ENCODE measurements around the gene RPL26.
A peak's percentile ranks its signal among the peaks of the same experiment; 100 is the strongest.

Gene RPL26

DNA sequence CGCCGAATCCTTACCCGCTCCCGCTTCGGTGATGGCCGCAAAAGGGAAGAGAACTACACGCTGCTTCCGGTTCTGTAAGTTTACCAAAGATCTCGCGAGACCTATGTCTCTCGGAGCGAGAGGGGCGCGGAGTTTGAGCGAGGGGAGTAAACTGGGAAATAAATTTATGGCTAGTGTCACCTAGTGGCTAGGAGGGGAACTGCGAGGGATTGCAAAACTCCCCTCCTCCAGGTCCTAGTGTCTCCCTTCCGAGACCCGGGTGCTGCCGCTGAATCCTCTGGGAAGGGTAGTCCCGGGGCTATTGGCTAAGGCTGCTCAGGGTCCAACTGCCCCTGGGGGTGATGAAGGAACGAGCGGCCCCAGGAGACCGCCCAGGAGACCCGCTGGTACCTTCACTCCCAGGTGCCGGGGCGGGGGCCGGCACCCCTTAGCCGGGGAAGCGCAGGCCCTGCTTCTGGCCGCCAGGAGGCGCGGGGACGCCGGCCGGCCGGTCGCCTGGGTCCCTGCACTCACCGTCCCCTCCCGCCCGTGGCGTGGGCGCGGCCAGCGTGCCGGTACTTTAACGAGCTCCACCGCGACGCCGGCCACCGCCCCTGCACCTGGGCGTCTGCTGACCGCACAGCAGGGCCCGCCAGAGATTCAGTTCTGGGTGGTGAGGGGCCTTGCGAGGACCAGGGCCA, at the start of gene RPL26:
Gene RPL26, minus strand, starts transcription at position 51 of the 680 bp plus-strand sequence. CDS start 883 bp downstream, outside the sequence.
- Mint-ChIP-seq H3K27me3 (no peaks in the 10 kb centered on the region), H3K4me1 (peaks cover 46% of the 10 kb centered on the region), H3K9me3 (no peaks in the 10 kb centered on the region), H3K4me3 (peak within 1 kb of the TSS; percentile 100), H3K36me3 (peaks cover 27% of the 10 kb centered on the region), H3K27ac (peak within 1 kb of the TSS; percentile 98)

- H3K9me3 Mint-ChIP-seq: no peaks in the 10 kb centered on the region
- peaks cover 4% of the 10 kb centered on the region for H3K4me1 Mint-ChIP-seq
- no peak overlapping the region for H3K27ac Mint-ChIP-seq
- no peak overlapping the region for H3K4me3 Mint-ChIP-seq
- no peaks in the 10 kb centered on the region for H3K36me3 Mint-ChIP-seq
- H3K27me3 Mint-ChIP-seq: no peaks in the 10 kb centered on the region
These were observed 48.0 kb upstream of the RPL26 start for GRCh38 chr17:8430966-8431365.

DNA sequence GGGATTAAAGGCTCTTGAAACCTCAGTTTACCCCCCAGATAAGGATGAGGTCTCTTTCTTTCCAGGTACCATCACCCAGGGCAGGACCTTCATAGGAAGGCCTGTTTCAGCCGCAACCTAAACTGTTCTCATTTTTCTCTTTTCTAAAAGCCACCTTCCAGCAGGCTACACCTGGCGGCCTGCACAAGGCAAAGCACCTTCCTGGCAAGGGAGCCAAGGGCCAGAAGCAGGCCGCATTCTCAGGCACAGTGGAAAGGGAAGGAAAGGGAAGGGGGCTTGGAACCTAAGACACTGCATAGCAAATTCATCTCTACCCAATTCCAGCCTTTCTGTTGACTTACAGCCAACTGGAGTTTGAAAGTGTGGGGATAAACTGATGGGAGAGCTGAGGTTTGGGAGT, 43.8 kb upstream of the RPL26 start:
- Mint-ChIP-seq H3K4me3 (no peak overlapping the region), H3K27me3 (peaks cover 6% of the 10 kb centered on the region), H3K9me3 (no peaks in the 10 kb centered on the region), H3K36me3 (no peaks in the 10 kb centered on the region), H3K27ac (no peak overlapping the region), H3K4me1 (no peaks in the 10 kb centered on the region)

DNA sequence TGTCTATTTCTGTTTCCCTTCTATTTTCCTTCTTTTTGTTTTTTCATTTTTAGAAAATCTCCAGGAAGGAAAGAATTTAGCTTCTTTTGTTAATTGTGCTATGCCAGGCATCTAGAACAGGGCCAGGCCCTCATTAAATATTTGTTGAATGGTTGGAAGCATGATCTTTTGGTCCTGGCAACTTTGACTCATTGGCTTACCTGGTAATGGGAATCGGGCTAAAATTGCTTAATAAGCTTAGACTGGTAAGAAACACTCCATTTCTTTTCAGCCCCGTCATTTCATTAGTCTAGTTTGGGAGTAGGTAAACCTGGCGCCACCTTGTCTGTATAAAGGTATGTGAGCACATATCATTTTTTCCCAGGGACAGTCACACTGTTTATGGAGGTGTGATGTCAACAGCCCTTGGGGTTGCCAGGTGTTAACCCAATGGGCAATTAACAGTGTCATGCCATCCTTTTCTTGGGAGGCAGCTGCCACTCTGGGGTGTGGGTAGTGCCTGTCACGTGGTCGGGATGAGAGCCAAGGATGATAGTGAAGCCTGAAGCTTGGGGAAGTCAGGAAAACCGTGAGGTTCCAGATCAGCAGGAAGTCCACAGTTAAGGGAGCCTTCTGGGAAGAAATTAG, 43.2 kb upstream of the RPL26 start:
- no peaks in the 10 kb centered on the region for H3K9me3 Mint-ChIP-seq

GRCh38 chr17:8421571-8421970, 38.6 kb upstream of the RPL26 start:
- no peaks in the 10 kb centered on the region for H3K9me3 Mint-ChIP-seq
- no peak overlapping the region for H3K27ac Mint-ChIP-seq
- no peak overlapping the region for H3K4me3 Mint-ChIP-seq
- H3K36me3 Mint-ChIP-seq: no peaks in the 10 kb centered on the region
- peaks cover 18% of the 10 kb centered on the region for H3K27me3 Mint-ChIP-seq
- H3K4me1 Mint-ChIP-seq: no peaks in the 10 kb centered on the region

More for the DNA sequence above, 43.2 kb upstream of the RPL26 start:
- Mint-ChIP-seq H3K4me3 (no peak overlapping the region), H3K27ac (no peak overlapping the region), H3K27me3 (peaks cover 6% of the 10 kb centered on the region), H3K36me3 (no peaks in the 10 kb centered on the region), H3K4me1 (no peaks in the 10 kb centered on the region)

- no peak overlapping the region for H3K4me3 Mint-ChIP-seq
- H3K9me3 Mint-ChIP-seq: no peaks in the 10 kb centered on the region
- no peak overlapping the region for H3K27ac Mint-ChIP-seq
- H3K4me1 Mint-ChIP-seq: no peaks in the 10 kb centered on the region
- H3K36me3 Mint-ChIP-seq: no peaks in the 10 kb centered on the region
- peaks cover 18% of the 10 kb centered on the region for H3K27me3 Mint-ChIP-seq
These were observed 37.3 kb upstream of the RPL26 start for GRCh38 chr17:8420041-8420934.

GRCh38 chr17:8419305-8419704, 36.3 kb upstream of the RPL26 start:
- no peak overlapping the region for H3K4me3 Mint-ChIP-seq
- H3K27ac Mint-ChIP-seq: no peak overlapping the region

GRCh38 chr17:8418471-8418870, 35.5 kb upstream of the RPL26 start:
- Mint-ChIP-seq H3K27me3 (peaks cover 14% of the 10 kb centered on the region), H3K36me3 (no peaks in the 10 kb centered on the region), H3K4me1 (no peaks in the 10 kb centered on the region), H3K27ac (no peak overlapping the region), H3K9me3 (no peaks in the 10 kb centered on the region), H3K4me3 (no peak overlapping the region)

More at GRCh38 chr17:8419305-8419704, 36.3 kb upstream of the RPL26 start:
- H3K36me3 Mint-ChIP-seq: no peaks in the 10 kb centered on the region
- no peaks in the 10 kb centered on the region for H3K4me1 Mint-ChIP-seq
- H3K27me3 Mint-ChIP-seq: peaks cover 16% of the 10 kb centered on the region
- H3K9me3 Mint-ChIP-seq: no peaks in the 10 kb centered on the region

DNA sequence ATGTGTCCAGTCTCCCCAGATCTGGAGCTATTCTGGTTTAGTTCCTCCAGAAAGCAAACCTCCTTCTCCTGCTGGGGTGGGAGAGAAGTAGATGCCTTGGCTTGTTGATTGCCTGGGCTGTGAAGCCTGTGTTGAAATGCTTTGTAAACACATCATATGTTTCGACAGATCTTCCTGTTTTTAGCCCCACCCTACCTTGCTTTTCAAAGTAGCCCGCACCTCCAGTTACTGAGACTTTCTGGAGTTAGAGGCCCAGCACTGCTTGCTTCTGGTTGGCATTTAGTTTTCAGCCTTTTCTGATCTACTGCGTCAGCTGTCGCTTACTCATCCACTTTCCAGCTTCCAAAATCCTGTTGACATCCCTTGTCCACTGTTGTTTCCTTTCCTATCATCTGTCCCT, 34.8 kb upstream of the RPL26 start:
- Mint-ChIP-seq H3K4me3 (no peak overlapping the region), H3K9me3 (no peaks in the 10 kb centered on the region), H3K27ac (no peak overlapping the region), H3K27me3 (peaks cover 12% of the 10 kb centered on the region), H3K4me1 (peaks cover 4% of the 10 kb centered on the region), H3K36me3 (no peaks in the 10 kb centered on the region)

DNA sequence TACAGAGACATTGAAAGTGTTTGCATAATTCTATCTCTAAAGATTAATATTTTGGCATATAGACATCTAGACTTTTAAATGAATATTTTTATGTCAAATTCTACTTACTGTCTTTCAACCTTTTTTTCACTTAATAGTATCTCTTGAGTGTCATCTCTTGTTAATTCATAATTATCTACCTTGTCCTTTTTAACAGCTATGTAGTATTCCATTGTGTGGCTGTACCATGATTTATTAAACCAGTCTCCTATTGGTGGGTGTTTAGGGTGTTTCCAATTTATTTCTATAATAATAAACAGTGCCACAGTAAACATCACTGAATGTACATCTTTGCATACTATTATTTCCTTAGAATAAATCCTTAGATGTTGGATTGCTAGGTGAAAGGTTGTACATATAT, 30.9 kb upstream of the RPL26 start:
- Mint-ChIP-seq H3K4me3 (no peak overlapping the region), H3K4me1 (peaks cover 12% of the 10 kb centered on the region), H3K36me3 (no peaks in the 10 kb centered on the region), H3K27ac (no peak overlapping the region), H3K27me3 (peaks cover 8% of the 10 kb centered on the region), H3K9me3 (no peaks in the 10 kb centered on the region)

DNA sequence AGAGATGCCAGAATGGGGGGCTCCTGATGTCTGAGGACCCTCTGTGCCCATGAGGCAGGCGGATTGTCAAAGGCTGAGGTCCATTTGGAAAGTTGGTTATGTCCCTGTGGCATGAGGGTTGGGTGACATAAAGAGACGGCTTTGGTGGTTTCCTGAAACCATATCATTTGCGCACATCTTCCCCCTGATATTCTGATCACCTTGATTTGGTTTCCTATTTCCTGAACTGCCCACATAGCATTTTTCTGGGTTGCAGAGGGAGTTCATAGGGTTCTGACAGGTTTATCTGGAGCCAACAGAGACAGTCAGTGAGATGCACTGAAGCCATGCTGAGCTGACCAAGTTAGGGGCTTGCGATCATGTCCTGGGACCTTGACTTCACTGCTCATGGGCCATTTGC, 30.3 kb upstream of the RPL26 start:
- H3K27me3 Mint-ChIP-seq: peaks cover 7% of the 10 kb centered on the region
- H3K36me3 Mint-ChIP-seq: no peaks in the 10 kb centered on the region
- no peak overlapping the region for H3K27ac Mint-ChIP-seq
- no peaks in the 10 kb centered on the region for H3K9me3 Mint-ChIP-seq
- H3K4me3 Mint-ChIP-seq: no peak overlapping the region
- H3K4me1 Mint-ChIP-seq: peaks cover 12% of the 10 kb centered on the region

DNA sequence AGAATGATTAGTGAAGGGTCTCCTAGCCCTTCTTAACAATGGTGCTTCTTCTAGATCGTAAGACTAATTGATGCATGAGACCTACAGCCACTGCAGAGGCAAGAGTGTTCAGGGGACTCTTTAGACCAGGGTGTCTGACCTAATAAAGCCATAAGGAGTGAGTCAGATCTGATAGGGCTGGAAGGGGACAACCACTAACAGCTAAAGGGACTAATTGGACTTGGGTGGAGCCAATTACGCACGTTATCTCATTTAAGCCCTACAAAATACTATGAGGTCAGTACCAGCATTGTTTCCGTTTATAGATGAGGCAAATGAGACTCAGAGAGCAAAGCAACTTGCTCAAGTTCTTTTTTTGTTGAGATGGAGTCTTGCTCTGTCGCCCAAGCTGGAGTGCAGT, 29.1 kb upstream of the RPL26 start:
- no peaks in the 10 kb centered on the region for H3K36me3 Mint-ChIP-seq
- H3K9me3 Mint-ChIP-seq: no peaks in the 10 kb centered on the region

DNA sequence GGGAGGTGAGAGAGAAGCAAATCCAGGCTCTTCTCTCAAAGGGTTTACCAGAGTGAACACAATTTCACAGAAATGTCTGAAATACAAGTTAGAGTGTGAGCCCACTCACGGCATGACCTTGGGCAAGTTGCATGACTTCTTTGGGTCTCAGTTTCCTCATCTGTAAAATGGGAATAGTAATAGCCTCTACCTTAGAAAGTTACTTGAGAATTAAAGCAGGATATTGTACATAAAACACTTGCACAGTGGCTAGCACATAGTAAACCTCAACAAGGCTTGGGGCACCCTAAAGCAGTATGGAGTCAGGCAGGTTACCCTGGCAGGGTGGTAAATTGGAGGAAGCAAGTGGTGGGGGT, 27.9 kb upstream of the RPL26 start:
- no peaks in the 10 kb centered on the region for H3K9me3 Mint-ChIP-seq
- H3K27ac Mint-ChIP-seq: no peak overlapping the region
- H3K36me3 Mint-ChIP-seq: no peaks in the 10 kb centered on the region
- peaks cover 2% of the 10 kb centered on the region for H3K27me3 Mint-ChIP-seq
- no peak overlapping the region for H3K4me3 Mint-ChIP-seq
- H3K4me1 Mint-ChIP-seq: peaks cover 12% of the 10 kb centered on the region

More for the DNA sequence above, 29.1 kb upstream of the RPL26 start:
- no peak overlapping the region for H3K4me3 Mint-ChIP-seq
- H3K4me1 Mint-ChIP-seq: peaks cover 12% of the 10 kb centered on the region
- H3K27me3 Mint-ChIP-seq: peaks cover 6% of the 10 kb centered on the region
- H3K27ac Mint-ChIP-seq: no peak overlapping the region

DNA sequence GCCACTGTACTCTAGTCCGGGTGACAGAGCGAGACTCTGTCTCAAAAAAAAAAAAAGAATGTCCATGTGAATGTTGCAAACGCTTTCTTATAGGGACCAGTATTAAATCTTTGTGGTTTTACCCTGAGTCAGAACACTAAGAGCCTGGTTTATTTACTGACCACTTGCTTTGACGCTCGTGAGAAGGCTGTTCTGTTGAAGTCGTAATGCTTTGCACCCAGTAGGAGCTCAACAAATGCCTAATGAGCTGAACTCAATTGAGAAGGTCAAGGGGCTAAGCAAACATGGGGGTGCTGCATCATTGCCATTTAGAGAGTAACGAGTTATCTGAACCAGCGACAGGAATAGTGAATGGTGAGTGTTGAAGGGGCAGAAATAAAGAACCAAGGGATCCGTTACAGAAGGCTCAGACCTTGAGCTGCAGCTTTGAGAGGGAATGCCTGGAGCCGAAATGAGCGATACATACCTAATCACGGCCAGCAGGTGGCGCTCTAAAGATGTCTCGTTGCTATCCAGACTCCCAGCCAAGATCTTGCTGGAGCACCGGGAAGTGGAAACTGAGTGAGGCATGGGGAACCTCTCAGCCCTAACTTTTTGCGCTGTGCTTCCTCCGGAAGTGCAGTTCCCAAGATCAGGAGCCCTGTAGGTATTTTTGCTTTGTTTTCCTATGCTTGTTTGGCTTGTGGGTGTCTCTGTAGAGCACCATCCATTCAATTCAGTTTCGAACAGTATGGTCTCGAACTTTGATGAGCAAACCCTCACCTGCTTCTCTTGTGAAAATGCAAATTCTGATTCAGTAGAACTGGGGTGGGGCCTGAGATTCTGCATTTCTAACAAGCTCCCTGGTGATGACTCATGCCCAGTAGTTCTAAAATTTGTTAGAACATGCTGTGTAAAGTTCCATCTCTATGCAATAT, 27.2 kb upstream of the RPL26 start:
- no peaks in the 10 kb centered on the region for H3K36me3 Mint-ChIP-seq
- peaks cover 2% of the 10 kb centered on the region for H3K27me3 Mint-ChIP-seq
- no peaks in the 10 kb centered on the region for H3K9me3 Mint-ChIP-seq
- H3K4me3 Mint-ChIP-seq: no peak overlapping the region
- H3K4me1 Mint-ChIP-seq: peaks cover 12% of the 10 kb centered on the region
- no peak overlapping the region for H3K27ac Mint-ChIP-seq

GRCh38 chr17:8408371-8408770, 25.4 kb upstream of the RPL26 start:
- peaks cover 12% of the 10 kb centered on the region for H3K4me1 Mint-ChIP-seq
- H3K4me3 Mint-ChIP-seq: no peak overlapping the region
- no peaks in the 10 kb centered on the region for H3K36me3 Mint-ChIP-seq
- H3K9me3 Mint-ChIP-seq: no peaks in the 10 kb centered on the region
- no peak overlapping the region for H3K27ac Mint-ChIP-seq
- H3K27me3 Mint-ChIP-seq: peaks cover 2% of the 10 kb centered on the region
